Measurements from ENCODE around the gene TAF11L8. TPM values are rescaled to one million over a fixed set of nuclear protein-coding genes. Genes with fewer than 3 reads are reported as not detected.
"Not testable (repeated sequence)": the region's sequence is repeated elsewhere in the genome, so short reads cannot be mapped to it uniquely, and the experiment has no call there.

Gene TAF11L8
- total RNA-seq = not detected

DNA sequence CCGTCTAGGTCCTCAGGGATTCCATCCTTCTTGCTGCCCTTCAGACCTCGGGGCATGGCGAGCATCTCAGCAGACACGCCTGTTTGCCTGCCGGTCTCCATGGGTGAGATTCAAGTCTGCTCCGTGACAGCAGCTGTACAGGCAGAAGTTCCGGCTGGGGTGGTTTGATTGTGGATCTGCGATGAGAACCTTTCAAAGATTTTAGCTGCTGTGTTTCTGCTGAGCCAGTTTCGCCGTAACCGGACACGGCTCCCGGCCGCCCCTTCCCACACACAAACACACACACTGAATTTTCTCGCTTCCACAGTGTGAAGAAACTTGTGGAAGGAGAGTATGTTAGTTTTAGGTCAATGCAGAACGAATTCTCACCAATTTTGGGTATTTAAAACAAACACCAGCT lies at the start of gene TAF11L8:
Gene TAF11L8, minus strand, starts transcription at position 101 of the 400 bp plus-strand sequence.
- H3K27me3 ChIP-seq; H3K9me3 ChIP-seq; H3K27ac ChIP-seq (replicated peaks in 1 of 4); H3K4me3 ChIP-seq; DNase-seq (ENCODE audit: extremely low spot score); intact Hi-C loops (cut with DNase I); H3K36me3 ChIP-seq; H3K4me1 ChIP-seq: not testable (repeated sequence)
- no CpG with 5 or more reads among the region's 16 CpGs for WGBS

GRCh38 chr5:17634160-17634559 lies 43.4 kb upstream of the TAF11L8 start, which contains the start of gene TAF11L14:
TAF11L14 (plus strand) TSS chr5:17634460.
- Histone ChIP-seq H3K27me3 (no peaks in the 10 kb centered on the region), H3K4me1 (no peaks in the 10 kb centered on the region), H3K9me3 (no peaks in the 10 kb centered on the region), H3K27ac (replicated peaks in 1 of 4) (no peak within 1 kb of the TSS), H3K4me3 (no peak within 1 kb of the TSS), H3K36me3 (no peaks in the 10 kb centered on the region)
- intact Hi-C loops (cut with DNase I) = no loop called here
- 80% methylated on average over 2 of the region's 5 CpGs for WGBS
- DNase-seq (ENCODE audit: extremely low spot score) = no peak
- no peak for TF ChIP-seq EP300 (IDR thresholded peaks at IDR 0.05)
- no peak for TF ChIP-seq POLR2A (IDR thresholded peaks at IDR 0.05; ENCODE audit: low read depth)
- TF ChIP-seq CTCF (IDR thresholded peaks at IDR 0.05) = no peak
- no peak for TF ChIP-seq POLR2AphosphoS5 (IDR thresholded peaks at IDR 0.05)

DNA sequence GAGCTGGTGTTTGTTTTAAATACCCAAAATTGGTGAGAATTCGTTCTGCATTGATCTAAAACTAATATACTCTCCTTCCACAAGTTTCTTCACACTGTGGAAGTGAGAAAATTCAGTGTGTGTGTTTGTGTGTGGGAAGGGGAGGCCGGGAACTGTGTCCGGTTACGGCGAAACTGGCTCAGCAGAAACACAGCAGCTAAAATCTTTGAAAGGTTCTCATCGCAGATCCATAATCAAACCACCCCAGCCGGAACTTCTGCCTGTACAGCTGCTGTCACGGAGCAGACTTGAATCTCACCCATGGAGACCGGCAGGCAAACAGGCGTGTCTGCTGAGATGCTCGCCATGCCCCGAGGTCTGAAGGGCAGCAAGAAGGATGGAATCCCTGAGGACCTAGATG lies 41.0 kb upstream of the TAF11L8 start, which contains the start of gene TAF11L13:
Gene TAF11L13, plus strand, starts transcription at position 301 of the 400 bp plus-strand sequence.
- H3K36me3 ChIP-seq; H3K27me3 ChIP-seq; H3K9me3 ChIP-seq; DNase-seq (ENCODE audit: extremely low spot score); H3K4me3 ChIP-seq; intact Hi-C loops (cut with DNase I); H3K4me1 ChIP-seq; H3K27ac ChIP-seq (replicated peaks in 1 of 4): not testable (repeated sequence)
- 100% methylated on average over 2 of the region's 12 CpGs for WGBS

DNA sequence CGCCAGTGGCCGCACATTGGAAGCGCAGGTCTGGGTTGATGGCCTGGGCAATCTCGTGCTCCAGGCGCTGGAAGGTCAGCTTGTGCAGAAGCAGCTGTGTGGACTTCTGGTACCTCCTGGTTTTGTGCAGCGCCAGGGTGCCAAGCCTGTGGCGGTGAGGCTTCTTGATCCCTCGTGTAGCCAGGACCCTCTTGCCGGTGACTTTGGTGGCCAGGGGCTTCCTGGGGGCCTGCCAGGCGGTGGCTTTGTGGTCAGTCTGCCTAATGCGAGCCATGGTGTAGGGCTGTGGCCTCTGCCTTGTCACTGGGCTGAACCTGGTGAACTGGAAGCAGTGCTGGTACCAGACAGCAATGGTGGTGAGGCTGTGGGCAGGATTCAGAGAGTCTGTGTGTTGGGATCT lies 34.9 kb upstream of the TAF11L8 start:
- TF ChIP-seq EP300 (IDR thresholded peaks at IDR 0.05) (no peak), POLR2A (IDR thresholded peaks at IDR 0.05; ENCODE audit: low read depth) (no peak), POLR2AphosphoS5 (IDR thresholded peaks at IDR 0.05) (no peak), CTCF (IDR thresholded peaks at IDR 0.05) (no peak)
- H3K36me3 ChIP-seq = no peaks in the 10 kb centered on the region
- no peak overlapping the region for H3K27ac ChIP-seq (replicated peaks in 1 of 4)
- H3K9me3 ChIP-seq = no peaks in the 10 kb centered on the region
- intact Hi-C loops (cut with DNase I) = no loop called here
- H3K27me3 ChIP-seq = peaks cover 0 to 1% (median 0%) of the 10 kb centered on the region in 4 donors
- H3K4me3 ChIP-seq = no peak overlapping the region
- H3K4me1 ChIP-seq = no peaks in the 10 kb centered on the region
- peak; percentile 90 for DNase-seq (ENCODE audit: extremely low spot score)
- no CpG with 5 or more reads among the region's 11 CpGs for WGBS

- Histone ChIP-seq H3K4me1 (no peaks in the 10 kb centered on the region), H3K27ac (replicated peaks in 1 of 4) (no peak overlapping the region), H3K36me3 (no peaks in the 10 kb centered on the region), H3K27me3 (peaks cover 0 to 4% (median 0%) of the 10 kb centered on the region in 4 donors), H3K4me3 (no peak overlapping the region), H3K9me3 (no peaks in the 10 kb centered on the region)
- WGBS = no CpG with 5 or more reads among the region's 17 CpGs
- intact Hi-C loops (cut with DNase I) = no loop called here
- DNase-seq (ENCODE audit: extremely low spot score) = peak; percentile 74
- TF ChIP-seq POLR2AphosphoS5 (IDR thresholded peaks at IDR 0.05) (no peak), CTCF (IDR thresholded peaks at IDR 0.05) (no peak), POLR2A (IDR thresholded peaks at IDR 0.05; ENCODE audit: low read depth) (no peak), EP300 (IDR thresholded peaks at IDR 0.05) (no peak)
These were observed 29.9 kb upstream of the TAF11L8 start for GRCh38 chr5:17620627-17621026.

DNA sequence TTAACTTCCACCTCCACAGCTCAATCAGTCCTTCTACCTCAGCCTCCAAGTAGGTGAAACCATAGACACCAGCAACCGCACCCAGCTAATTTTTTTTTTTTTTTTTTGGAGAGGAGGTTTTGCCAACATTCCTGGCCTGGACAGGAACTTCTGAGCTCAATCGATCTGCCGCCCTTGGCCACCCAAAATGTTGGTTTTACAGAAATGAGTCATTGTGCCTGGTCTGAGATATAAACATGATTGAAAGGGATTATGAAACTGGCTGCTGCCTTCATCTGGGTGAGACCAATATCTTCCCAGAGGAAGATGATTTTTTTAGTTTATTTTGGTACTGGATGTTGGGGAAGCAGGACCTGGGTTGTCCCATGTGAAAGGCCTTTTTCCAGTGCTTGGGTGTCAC lies 28.6 kb upstream of the TAF11L8 start:
- TF ChIP-seq POLR2AphosphoS5 (IDR thresholded peaks at IDR 0.05) = no peak
- TF ChIP-seq CTCF (IDR thresholded peaks at IDR 0.05) = no peak
- no peak for TF ChIP-seq EP300 (IDR thresholded peaks at IDR 0.05)
- TF ChIP-seq POLR2A (IDR thresholded peaks at IDR 0.05; ENCODE audit: low read depth) = no peak

More for the DNA sequence above, 28.6 kb upstream of the TAF11L8 start:
- no peaks in the 10 kb centered on the region for H3K9me3 ChIP-seq
- no peaks in the 10 kb centered on the region for H3K4me1 ChIP-seq
- H3K27ac ChIP-seq (replicated peaks in 1 of 4) = no peak overlapping the region
- intact Hi-C loops (cut with DNase I) = no loop called here
- H3K4me3 ChIP-seq = no peak overlapping the region
- WGBS = 74% methylated on average over 3 of the region's 3 CpGs
- DNase-seq (ENCODE audit: extremely low spot score) = no peak
- H3K36me3 ChIP-seq = no peaks in the 10 kb centered on the region
- H3K27me3 ChIP-seq = peaks cover 0 to 4% (median 0%) of the 10 kb centered on the region in 4 donors
